Activated CD8-positive, alpha-beta memory T cell treated with anti-CD3 and anti-CD28 coated beads, Interleukin-2, amount 50 U/mL, for 4 hours (primary cell): ENCODE measurements around the gene SNRPD2.
"Not testable (repeated sequence)": the region's sequence is repeated elsewhere in the genome, so short reads cannot be mapped to it uniquely, and the experiment has no call there.

Source experiments
- DNase-seq: peaks from one replicate; pipeline ENCODE4 v3.0.0-alpha.2; 2020

SNRPD2 gene

GRCh38 chr19:45691516-45692186, at the start of gene SNRPD2:
SNRPD2 (minus strand) TSS chr19:45691953; CDS start chr19:45691888, 65 bp downstream.
- DNase-seq: peak; percentile 87

DNA sequence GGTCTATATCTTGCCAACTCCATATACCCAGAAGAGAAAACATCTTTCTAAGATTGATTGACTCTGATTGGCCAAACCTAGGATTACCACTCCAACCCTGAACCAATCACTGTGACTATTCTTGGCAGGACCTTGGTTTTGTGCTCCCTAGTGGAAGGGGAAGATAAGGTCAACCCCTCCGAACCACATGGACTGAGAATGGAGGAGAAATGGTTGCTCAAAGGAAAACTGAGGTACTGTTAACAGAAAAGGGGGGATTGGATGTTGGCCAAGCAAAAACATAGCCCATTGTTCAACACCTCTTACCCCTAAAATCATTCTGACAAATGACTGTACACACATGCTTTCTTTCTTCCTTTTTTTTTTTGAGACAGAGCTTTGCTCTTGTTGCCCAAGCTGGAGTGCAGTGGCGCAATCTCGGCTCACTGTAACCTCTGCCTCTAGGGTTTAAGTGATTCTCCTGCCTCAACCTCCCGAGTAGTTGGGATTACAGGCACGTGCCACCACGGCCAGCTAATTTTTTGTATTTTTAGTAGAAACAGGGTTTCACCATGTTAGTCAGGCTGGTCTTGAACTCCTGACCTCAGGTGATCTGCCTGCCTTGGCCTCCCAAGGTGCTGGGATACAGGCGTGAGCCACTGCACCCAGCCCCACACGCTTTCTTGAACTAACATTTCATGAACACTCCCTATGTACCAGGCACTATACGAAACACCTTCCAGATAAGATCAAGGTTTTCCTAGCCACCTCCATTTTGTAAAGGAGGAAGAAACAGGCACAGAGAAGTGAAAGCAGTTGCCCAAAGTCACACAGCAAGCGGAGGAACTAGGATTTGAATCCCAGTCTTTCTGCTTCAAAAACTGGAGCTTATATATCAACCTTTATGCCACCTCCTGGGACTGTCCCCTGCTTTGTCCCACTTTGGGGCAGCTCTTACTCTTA, 48.0 kb upstream of the SNRPD2 start:
- no peak for DNase-seq

DNA sequence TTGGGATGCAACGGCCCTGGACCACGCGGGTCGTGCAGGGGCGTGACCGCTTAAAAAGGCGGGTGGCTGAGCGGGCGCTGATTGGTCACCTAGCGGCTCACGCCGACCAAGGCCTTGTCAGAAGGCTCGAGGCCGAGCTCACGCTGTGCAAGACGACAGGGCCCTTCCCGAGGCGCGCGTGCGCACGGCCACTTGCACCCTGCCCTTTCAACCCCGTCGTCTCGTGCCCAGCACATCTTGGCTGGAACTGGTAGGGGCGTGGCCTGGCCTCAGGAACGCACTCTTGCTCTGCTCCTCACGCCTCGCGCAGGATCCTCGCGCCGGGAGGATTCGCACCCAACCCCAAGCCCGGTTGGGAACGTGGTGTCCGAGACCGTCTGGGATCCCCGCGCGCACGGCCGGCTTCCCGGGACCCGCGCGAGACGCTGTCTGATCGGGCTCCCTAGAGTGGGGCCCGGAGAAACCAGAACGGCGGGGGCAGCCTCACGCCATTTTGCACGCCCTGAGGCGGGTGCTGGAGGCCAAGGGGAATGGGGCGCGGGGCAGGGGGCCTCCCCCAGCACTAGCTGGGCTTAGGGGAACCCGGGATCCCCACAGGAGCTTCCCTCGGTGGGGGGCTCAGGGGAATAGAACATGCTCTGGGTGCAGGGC, 41.5 kb upstream of the SNRPD2 start, which contains the start of gene MEIOSIN:
TSS of gene MEIOSIN (plus strand) at position 280 of the 651 bp plus-strand sequence. CDS start 1,938 bp downstream, outside the sequence.
- DNase-seq: no peak

- peak; percentile 93 for DNase-seq
Measured at GRCh38 chr19:45730368-45731288, 38.9 kb upstream of the SNRPD2 start, which contains the start of gene FBXO46. FBXO46 (minus strand) TSS chr19:45730896; CDS start chr19:45713495, 17,401 bp downstream.

DNA sequence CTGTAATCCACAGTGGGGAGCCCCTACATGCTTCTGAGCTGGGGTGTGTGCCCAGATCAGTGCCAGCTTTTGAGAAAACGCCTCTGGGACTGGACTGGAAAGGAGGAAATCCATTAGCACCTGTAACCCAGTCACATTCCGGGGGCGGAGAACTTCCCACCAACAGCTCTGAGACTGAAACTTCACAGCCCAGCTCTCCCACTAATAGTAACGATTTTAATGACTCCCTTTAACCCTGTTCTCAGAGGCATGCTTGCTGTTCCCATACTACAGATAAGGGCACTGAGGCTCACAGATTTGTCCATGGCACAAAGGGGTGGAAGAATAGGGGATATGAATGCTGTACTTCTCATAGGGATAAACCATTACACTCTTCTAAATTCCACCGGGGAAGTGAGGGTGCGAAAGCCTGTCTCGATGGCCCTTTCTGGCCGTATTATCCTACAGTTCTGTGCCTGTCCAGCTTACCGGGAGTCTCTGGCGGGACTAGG, 38.1 kb upstream of the SNRPD2 start:
- no peak for DNase-seq

GRCh38 chr19:45728683-45729082, 36.9 kb upstream of the SNRPD2 start:
- DNase-seq: not testable (repeated sequence)

- not testable (repeated sequence) for DNase-seq
Measured at GRCh38 chr19:45720065-45720464, 28.3 kb upstream of the SNRPD2 start.

- no peak for DNase-seq
Measured at GRCh38 chr19:45717983-45718650, 26.4 kb upstream of the SNRPD2 start.

- peak; percentile 96 for DNase-seq
Measured at GRCh38 chr19:45717131-45717982, 25.6 kb upstream of the SNRPD2 start.

- no peak for DNase-seq
Measured at GRCh38 chr19:45716359-45717130, 24.8 kb upstream of the SNRPD2 start.

DNA sequence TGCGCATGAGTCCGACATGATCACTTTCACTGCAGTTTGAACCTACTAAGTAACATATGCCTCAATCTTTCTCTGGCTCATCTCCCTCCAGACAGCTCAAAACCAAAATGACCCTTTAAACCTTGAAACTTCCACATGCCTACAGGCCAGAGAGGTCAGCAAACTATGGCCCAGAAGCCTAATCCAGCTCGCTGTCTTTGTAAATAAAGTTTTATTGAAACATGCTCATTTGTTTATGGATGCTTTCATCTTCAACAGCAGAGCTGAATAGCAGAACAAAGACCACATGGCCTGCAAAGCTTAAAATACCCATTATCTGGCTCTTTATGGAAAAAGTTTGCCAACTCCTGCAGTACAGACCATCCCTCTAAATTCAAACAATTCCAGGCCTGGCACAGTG, 23.4 kb upstream of the SNRPD2 start:
- DNase-seq: no peak

DNA sequence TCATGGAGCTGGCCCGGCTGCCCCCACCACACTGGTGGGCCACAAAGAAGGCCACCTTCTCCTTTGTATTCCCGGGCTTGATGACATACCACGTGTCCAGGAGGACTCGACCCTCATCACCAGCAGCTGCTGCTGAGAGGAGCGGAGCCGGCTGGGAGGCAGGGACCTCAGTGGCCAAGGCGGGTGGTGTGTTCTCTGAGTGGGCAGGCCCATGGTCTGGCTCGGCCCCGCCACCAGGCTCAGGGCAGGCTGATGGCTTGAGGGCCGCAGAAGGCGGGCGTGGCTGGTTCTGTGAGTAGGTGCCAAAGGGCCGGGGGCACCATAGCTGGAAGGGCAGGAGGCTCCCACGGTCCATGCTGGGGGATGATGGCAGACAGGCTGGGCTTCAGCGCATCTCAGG, 21.4 kb upstream of the SNRPD2 start:
- no peak for DNase-seq

DNA sequence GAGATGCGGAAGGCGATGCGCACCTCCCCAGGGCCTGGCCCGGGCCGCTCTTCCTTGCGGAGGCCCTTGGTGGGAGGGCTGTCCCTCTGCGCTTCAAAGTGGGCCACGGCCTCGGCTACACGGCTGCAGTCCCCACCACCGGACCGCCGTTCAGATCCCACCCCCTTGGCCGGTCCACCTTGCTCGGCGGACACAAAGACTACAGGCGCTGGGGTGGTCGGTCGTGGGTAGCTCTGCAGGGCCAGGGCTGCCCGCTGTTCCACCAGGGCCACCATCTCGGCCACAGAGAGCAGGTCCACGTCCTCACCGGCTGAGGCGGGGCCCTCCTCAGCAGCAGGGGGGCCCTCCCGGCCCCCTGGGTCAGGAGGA, 20.9 kb upstream of the SNRPD2 start:
- DNase-seq: no peak

- DNase-seq: no peak
Measured at GRCh38 chr19:45711851-45712698, 20.3 kb upstream of the SNRPD2 start.

DNA sequence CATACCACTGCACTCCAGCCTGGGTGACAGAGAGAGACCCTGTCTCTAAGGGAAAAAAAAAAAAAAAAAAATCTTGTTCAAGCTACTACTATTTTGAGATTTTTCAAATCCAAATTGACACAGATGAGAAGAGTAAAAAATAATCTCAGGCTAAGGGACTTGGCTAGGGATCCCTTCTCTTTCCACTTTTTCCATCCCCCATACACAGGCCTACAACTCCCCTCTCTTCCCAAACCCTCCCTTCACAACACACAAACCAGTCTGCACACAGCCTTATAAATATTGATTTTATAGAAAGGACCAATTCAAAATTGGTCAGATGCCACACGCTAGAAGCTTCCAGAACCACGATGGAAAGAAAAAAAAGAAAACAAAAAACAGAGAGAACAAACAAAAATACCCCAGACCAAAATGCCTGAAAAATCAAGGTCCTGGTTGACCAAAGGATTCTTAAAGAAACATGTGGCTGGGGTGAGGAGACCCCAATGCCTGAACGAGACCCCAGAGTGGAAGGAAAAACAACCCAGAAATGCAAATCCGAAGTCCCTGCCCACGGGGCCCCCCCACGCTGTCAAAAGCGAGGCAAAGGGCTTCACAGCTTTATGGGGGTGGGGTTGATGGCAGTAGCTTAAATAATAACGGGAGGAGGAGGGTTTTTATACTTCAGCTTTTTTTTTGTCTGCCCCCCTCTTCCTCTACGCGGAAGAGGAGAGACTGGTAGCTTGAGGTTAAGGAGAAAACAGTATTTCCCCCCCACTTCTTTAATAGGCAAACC, 18.8 kb upstream of the SNRPD2 start:
- no peak for DNase-seq

- DNase-seq: no peak
Measured at GRCh38 chr19:45705710-45706415, 14.1 kb upstream of the SNRPD2 start.

DNA sequence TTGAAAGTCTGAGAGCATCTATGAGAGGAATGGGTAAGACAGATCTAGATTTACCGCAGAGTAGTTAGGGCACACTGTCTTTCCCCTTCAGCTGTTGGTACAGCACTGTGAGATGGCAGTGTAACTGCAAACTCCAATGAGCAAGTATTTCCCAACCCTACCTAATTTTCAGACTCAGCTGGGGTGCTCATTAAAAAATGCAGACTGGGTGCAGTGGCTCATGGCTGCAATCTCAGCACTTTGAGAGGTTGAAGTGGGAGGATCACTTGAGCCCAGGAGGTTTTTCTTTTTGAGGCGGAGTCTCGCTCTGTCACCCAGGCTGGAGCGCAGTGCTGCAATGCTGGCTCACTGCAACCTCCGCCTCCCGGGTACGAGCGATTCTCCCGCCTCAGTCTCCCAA, 13.4 kb upstream of the SNRPD2 start:
- DNase-seq: no peak
